22Rv1 (cell line): ENCODE data around the gene CYP19A1.

Source experiments
- ZFX ChIP-seq: fragments of 450-650 bp; IDR thresholded peaks from 2 replicates; pipeline ENCODE4 v1.6.1; 2017; ENCODE audit warnings: antibody characterized with exemption, borderline replicate concordance
- TF ChIP-seq, protein P1 (sequence below): fragments of 450-650 bp; IDR thresholded peaks from 2 replicates; pipeline ENCODE4 v1.5.1; 2017; ENCODE audit warnings: mild to moderate bottlenecking

DNA sequence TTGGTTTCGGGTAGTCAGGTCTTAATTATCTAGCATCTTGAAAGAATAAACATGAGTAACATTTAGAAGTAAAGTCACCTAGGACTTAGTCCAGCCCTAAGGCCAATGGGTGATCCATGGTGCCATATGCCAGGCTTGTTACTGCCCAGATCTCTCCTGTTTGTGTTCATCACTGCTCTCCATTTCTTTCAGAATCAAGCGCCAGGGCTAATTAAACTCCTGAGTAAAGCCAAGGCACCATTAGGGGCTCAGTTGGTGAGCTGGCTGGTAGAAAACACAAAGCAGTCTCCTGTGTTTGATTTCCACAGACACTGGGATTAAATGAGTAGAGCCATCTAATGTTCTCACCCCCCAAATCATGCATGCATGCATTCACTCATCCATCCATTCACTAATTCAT lies 11.3 kb downstream of the CYP19A1 start:
- TF ChIP-seq, protein P1, sequence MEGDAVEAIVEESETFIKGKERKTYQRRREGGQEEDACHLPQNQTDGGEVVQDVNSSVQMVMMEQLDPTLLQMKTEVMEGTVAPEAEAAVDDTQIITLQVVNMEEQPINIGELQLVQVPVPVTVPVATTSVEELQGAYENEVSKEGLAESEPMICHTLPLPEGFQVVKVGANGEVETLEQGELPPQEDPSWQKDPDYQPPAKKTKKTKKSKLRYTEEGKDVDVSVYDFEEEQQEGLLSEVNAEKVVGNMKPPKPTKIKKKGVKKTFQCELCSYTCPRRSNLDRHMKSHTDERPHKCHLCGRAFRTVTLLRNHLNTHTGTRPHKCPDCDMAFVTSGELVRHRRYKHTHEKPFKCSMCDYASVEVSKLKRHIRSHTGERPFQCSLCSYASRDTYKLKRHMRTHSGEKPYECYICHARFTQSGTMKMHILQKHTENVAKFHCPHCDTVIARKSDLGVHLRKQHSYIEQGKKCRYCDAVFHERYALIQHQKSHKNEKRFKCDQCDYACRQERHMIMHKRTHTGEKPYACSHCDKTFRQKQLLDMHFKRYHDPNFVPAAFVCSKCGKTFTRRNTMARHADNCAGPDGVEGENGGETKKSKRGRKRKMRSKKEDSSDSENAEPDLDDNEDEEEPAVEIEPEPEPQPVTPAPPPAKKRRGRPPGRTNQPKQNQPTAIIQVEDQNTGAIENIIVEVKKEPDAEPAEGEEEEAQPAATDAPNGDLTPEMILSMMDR: no peak
- TF ChIP-seq ZFX: no peak
